ENCODE data around the gene HLA-DRB5. TPM values are rescaled to one million over a fixed set of nuclear protein-coding genes. Genes with fewer than 3 reads are reported as not detected.

HLA-DRB5 gene
- polyA plus RNA-seq, 1 experiment: not detected

DNA sequence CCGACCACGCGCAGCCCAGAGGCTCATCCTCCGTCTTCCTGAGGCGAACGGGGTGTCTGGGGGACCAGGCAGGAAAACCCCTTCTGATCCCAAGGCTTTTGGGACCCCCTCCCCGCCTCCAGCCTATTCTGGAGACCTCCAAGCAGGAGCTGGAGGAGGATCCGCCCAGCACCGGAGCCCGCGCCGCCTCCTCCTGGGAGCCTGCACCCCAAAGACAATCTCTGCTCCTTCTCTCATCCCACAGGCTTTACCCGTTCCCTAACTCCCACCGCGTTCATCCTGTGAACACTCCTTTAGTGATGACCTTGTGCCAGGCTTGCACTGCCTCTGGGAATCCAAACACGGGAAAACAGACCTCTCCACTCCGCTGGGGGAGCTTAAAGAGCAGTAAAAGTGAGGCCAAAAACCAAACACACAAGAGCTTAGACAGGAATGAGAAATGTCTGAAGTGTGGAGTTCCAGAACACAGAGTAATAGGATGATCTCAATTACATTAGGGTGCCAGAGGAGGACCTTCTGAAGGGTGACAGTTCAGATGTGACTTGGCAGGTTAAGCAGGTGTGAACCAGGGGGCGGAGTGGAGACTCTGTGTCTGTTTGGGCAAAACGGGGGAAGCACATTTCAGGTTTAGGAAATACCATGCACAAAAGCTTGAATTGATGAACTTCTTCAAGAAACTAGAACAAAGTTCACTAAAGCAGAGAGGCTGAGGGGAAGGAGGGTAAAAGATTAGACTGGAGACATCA lies 7.6 kb downstream of the HLA-DRB5 start:
- ChIA-PET CTCF (no interaction called here), POLR2A (no interaction called here)
- H3K27me3 ChIP-seq (ENCODE audit: control insufficient read depth, insufficient read depth, low read length): no peaks in the 10 kb centered on the region
- TF ChIP-seq, protein P1, sequence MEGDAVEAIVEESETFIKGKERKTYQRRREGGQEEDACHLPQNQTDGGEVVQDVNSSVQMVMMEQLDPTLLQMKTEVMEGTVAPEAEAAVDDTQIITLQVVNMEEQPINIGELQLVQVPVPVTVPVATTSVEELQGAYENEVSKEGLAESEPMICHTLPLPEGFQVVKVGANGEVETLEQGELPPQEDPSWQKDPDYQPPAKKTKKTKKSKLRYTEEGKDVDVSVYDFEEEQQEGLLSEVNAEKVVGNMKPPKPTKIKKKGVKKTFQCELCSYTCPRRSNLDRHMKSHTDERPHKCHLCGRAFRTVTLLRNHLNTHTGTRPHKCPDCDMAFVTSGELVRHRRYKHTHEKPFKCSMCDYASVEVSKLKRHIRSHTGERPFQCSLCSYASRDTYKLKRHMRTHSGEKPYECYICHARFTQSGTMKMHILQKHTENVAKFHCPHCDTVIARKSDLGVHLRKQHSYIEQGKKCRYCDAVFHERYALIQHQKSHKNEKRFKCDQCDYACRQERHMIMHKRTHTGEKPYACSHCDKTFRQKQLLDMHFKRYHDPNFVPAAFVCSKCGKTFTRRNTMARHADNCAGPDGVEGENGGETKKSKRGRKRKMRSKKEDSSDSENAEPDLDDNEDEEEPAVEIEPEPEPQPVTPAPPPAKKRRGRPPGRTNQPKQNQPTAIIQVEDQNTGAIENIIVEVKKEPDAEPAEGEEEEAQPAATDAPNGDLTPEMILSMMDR (IDR thresholded peaks at IDR 0.05; ENCODE audit: insufficient read depth, low read depth, low read length): no peak
- no peak for DNase-seq (ENCODE audit: low read depth)
- no peaks in the 10 kb centered on the region for H3K36me3 ChIP-seq (ENCODE audit: control insufficient read depth, insufficient read depth, low read length)
- no peak overlapping the region for H3K4me3 ChIP-seq (ENCODE audit: low read depth, low read length)

DNA sequence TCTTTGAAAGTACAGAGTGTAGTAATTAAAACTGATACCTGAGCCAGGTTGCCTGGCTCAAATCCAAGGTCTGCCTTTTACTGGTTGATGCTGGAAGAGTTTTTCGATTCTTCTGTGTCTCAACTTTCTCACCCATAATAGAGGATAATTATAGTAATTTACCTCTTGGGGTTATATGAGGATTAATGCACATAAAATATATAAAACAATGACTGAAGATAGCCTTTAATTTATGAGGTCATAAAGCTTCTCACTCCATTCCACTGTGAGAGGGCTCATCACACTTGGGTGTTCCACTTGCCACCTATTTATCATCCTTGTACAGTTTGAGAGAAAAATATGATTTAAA lies 10.2 kb downstream of the HLA-DRB5 start:
- CTCF ChIA-PET: no interaction called here

DNA sequence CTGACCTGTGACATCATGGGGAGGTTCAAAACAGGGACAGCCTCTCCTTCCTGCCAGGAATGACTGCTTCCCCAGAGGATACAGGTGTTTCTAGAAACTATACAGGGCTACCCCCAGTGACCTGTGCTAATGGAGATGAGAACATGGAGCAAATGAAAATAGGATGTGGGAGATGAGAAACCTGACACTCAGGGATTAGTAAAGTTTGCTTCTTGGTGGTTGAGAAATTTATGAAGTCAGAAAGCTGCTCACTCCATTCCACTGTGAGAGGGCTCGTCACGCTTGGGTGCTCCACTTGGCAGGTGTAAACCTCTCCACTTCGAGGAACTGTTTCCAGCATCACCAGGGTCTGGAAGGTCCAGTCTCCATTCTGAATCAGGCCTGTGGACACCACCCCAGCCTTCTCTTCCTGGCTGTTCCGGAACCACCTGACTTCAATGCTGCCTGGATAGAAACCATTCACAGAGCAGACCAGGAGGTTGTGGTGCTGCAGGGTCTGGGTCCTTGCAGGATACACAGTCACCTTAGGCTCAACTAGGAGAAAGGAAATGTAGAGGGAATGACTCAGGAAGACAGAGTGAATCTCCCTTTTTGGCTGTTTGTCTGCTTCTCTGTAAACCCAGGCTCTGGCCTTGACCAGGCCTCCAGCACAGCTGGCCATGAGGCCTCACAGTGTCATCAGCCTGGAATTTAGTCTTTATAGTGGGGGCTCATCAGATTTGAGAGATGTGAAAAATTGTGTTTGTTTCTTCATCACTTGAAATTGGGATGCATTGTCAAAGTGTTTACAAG lies 10.8 kb downstream of the HLA-DRB5 start:
- TF ChIP-seq, protein P1 (IDR thresholded peaks at IDR 0.05; ENCODE audit: insufficient read depth, low read depth, low read length): no peak
- Histone ChIP-seq H3K36me3 (ENCODE audit: control insufficient read depth, insufficient read depth, low read length) (no peaks in the 10 kb centered on the region), H3K4me3 (ENCODE audit: low read depth, low read length) (no peak overlapping the region), H3K27me3 (ENCODE audit: control insufficient read depth, insufficient read depth, low read length) (no peaks in the 10 kb centered on the region)
- no peak for DNase-seq (ENCODE audit: low read depth)
- ChIA-PET CTCF (no interaction called here), POLR2A (no interaction called here)

More for the DNA sequence above, 10.2 kb downstream of the HLA-DRB5 start:
- H3K36me3 ChIP-seq (ENCODE audit: control insufficient read depth, insufficient read depth, low read length): no peaks in the 10 kb centered on the region
- TF ChIP-seq, protein P1 (IDR thresholded peaks at IDR 0.05; ENCODE audit: insufficient read depth, low read depth, low read length): no peak
- POLR2A ChIA-PET: no interaction called here
- no peaks in the 10 kb centered on the region for H3K27me3 ChIP-seq (ENCODE audit: control insufficient read depth, insufficient read depth, low read length)
- no peak for DNase-seq (ENCODE audit: low read depth)
- no peak overlapping the region for H3K4me3 ChIP-seq (ENCODE audit: low read depth, low read length)

DNA sequence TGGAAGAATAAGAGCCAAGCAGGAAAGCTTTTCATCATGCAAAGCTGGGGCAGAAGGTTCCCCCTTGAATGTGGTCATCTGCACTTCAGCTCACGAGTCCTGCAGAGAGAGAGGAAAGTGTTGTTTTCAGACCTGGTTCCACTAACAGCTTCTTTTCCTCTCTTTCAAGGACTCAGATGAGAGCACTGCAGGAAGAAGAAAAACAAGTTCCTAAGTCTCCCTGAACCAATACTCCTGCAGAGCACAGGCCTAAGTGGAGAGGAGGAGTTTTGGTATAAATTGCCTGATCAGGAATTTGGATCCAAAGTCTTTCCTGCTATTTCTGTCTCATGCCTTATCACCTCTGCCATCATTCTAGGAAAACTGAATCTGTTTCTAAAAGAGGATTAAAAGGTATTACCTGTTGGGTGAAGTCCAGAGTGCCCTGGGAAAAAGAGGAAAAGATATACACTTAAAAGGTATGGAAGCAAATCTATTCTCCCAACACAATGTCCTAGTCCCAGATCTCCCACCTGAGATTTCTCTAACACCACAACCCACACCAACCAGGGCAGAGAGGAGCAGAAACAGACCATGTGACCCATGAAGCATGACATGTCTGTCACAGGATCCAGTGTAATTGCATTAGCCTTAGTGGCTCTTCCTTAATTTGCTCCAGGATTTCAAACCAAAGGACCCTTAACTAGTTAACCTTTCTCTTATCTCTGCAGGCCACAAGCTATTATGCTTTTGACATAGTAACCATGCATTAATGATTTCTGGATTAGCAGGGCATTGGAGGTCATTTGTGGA lies 12.2 kb downstream of the HLA-DRB5 start:
- ChIA-PET POLR2A (no interaction called here), CTCF (no interaction called here)
- TF ChIP-seq, protein P1 (IDR thresholded peaks at IDR 0.05; ENCODE audit: insufficient read depth, low read depth, low read length): no peak
- Histone ChIP-seq H3K36me3 (ENCODE audit: control insufficient read depth, insufficient read depth, low read length) (no peaks in the 10 kb centered on the region), H3K4me3 (ENCODE audit: low read depth, low read length) (no peak overlapping the region), H3K27me3 (ENCODE audit: control insufficient read depth, insufficient read depth, low read length) (no peaks in the 10 kb centered on the region)
- no peak for DNase-seq (ENCODE audit: low read depth)

DNA sequence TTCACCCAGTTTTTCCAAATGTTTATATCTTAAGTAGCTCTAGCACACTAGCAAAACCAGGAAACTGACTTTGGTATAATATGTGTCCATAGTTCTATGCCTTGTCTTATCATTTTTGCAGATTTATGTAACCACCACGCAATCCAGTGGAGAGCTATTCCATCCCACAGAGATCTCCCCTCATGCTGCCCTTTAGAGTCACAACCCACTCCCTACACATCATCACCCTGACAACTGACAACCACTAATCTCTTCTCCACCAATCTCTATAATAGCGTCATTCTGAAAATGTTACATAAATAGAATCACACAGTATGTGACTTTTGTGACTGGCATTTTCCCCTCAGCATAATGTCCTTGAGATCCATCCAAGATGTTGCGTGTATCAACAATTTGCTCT lies 29.1 kb downstream of the HLA-DRB5 start:
- H3K27me3 ChIP-seq (ENCODE audit: control insufficient read depth, insufficient read depth, low read length): no peaks in the 10 kb centered on the region

More for the DNA sequence above, 29.1 kb downstream of the HLA-DRB5 start:
- no peaks in the 10 kb centered on the region for H3K36me3 ChIP-seq (ENCODE audit: control insufficient read depth, insufficient read depth, low read length)
- TF ChIP-seq, protein P1 (IDR thresholded peaks at IDR 0.05; ENCODE audit: insufficient read depth, low read depth, low read length): no peak
- DNase-seq (ENCODE audit: low read depth): no peak
- H3K4me3 ChIP-seq (ENCODE audit: low read depth, low read length): no peak overlapping the region
- ChIA-PET CTCF (no interaction called here), POLR2A (no interaction called here)

Data from BJ (cell line).